GM23338 (cell line): ENCODE results near the gene SYT14.

Experiments used
- CREB1 ChIP-seq: fragments of 250-450 bp; sonication (Bioruptor Pico); IDR thresholded peaks from 2 replicates; pipeline ENCODE4 v1.5.0; 2020; ENCODE audit warnings: low read depth, mild to moderate bottlenecking, moderate library complexity
- CTCF ChIP-seq, 2 experiments: fragments of 200-600 bp in 1 of 2; sonication (generic) in 1 of 2; conservative IDR thresholded peaks; 2 replicates each; pipeline versions ENCODE4 v1.5.1 to v1.6.1; 2016 to 2017; ENCODE audit warnings: antibody characterized with exemption in 2 of 2, low read depth in 2 of 2, mild to moderate bottlenecking in 2 of 2, moderate library complexity in 1 of 2
- EZH2 ChIP-seq: fragments of 200-600 bp; sonication (generic); IDR thresholded peaks from one replicate; pipeline ENCODE4 v1.8.0; 2017; ENCODE audit warnings: antibody characterized with exemption, mild to moderate bottlenecking, low read depth; ENCODE audit not compliant: unreplicated experiment
- EZH2phosphoT487 ChIP-seq: fragments of 200-600 bp; sonication (generic); IDR thresholded peaks from one replicate; pipeline ENCODE4 v1.8.1; 2018; ENCODE audit warnings: antibody characterized with exemption; ENCODE audit not compliant: unreplicated experiment
- JUNB ChIP-seq: IDR thresholded peaks from one replicate; pipeline ENCODE4 v1.6.1; 2016; ENCODE audit warnings: antibody characterized with exemption; ENCODE audit not compliant: unreplicated experiment
- POLR2AphosphoS5 ChIP-seq: IDR thresholded peaks from 2 replicates; pipeline ENCODE4 v1.6.1; 2016; ENCODE audit warnings: antibody characterized with exemption, low read depth
- REST ChIP-seq: IDR thresholded peaks from one replicate; pipeline ENCODE4 v1.6.1; 2018; ENCODE audit warnings: antibody characterized with exemption; ENCODE audit not compliant: unreplicated experiment
- ZNF114 ChIP-seq: fragments of 250-450 bp; sonication (Bioruptor Pico); IDR thresholded peaks from 2 replicates; pipeline ENCODE4 v1.5.0; 2020; ENCODE audit warnings: mild to moderate bottlenecking, moderate library complexity
- TF ChIP-seq, protein P1 (sequence below): IDR thresholded peaks from 2 replicates; pipeline ENCODE4 v1.6.1; 2016; ENCODE audit warnings: antibody characterized with exemption

DNA sequence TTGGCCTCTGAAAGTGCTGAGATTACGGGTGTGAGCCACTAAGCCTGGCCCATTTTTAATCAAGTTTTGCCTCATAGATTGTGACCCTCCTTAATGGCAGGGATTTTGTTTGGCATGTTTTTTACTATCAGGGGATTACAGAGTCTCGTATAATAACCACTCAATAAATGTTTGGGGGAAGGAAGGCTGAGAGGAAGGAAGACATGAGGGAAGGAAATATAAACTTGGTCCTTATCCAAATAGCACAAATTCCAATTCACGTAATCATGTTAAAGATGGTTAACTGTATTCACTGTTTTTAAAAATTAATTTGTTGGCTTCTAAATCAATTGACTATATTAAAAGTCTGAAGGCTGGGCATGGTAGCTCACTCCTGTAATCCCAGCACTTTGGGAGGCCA, 263.7 kb downstream of the SYT14 start:
- TF ChIP-seq CTCF (conservative IDR thresholded peaks at IDR 0.05; ENCODE audit: low read depth in 2 of 2) (no peak), EZH2 (no peak), REST (no peak), EZH2phosphoT487 (no peak), CREB1 (CRISPR knock-in tag) (no peak), POLR2AphosphoS5 (no peak), JUNB (no peak), ZNF114 (CRISPR knock-in tag) (no peak)
- TF ChIP-seq, protein P1, sequence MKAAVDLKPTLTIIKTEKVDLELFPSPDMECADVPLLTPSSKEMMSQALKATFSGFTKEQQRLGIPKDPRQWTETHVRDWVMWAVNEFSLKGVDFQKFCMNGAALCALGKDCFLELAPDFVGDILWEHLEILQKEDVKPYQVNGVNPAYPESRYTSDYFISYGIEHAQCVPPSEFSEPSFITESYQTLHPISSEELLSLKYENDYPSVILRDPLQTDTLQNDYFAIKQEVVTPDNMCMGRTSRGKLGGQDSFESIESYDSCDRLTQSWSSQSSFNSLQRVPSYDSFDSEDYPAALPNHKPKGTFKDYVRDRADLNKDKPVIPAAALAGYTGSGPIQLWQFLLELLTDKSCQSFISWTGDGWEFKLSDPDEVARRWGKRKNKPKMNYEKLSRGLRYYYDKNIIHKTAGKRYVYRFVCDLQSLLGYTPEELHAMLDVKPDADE: no peak
